ENCODE measurements around the gene EZH1.
A peak's percentile ranks its signal among the peaks of the same experiment; 100 is the strongest.
"Not testable (repeated sequence)": the region's sequence is repeated elsewhere in the genome, so short reads cannot be mapped to it uniquely, and the experiment has no call there.

The EZH1 gene

GRCh38 chr17:42667088-42667951, 77.5 kb downstream of the EZH1 start:
- DNase-seq (ENCODE audit: low spot score) = peak; percentile 88

GRCh38 chr17:42666126-42666525, 78.7 kb downstream of the EZH1 start:
- DNase-seq (ENCODE audit: low spot score) = not testable (repeated sequence)

- DNase-seq (ENCODE audit: low spot score) = no peak
Measured at GRCh38 chr17:42665581-42666001, 79.2 kb downstream of the EZH1 start.

- peak; percentile 50 for DNase-seq (ENCODE audit: low spot score)
Measured at GRCh38 chr17:42660692-42661345, 84.0 kb downstream of the EZH1 start.

GRCh38 chr17:42659932-42660274, 84.9 kb downstream of the EZH1 start:
- DNase-seq (ENCODE audit: low spot score) = not testable (repeated sequence)

GRCh38 chr17:42659079-42659931, 85.5 kb downstream of the EZH1 start, which contains the start of gene TUBG2:
Gene TUBG2 (plus strand): TSS chr17:42659284. CDS start chr17:42659504, 220 bp downstream.
- peak; percentile 89 for DNase-seq (ENCODE audit: low spot score)

- no peak for DNase-seq (ENCODE audit: low spot score)
Measured at GRCh38 chr17:42657824-42658588, 86.8 kb downstream of the EZH1 start.

- DNase-seq (ENCODE audit: low spot score) = peak; percentile 69
Measured at GRCh38 chr17:42655528-42655927, 89.3 kb downstream of the EZH1 start.

GRCh38 chr17:42653179-42654124, 91.4 kb downstream of the EZH1 start:
- no peak for DNase-seq (ENCODE audit: low spot score)

- DNase-seq (ENCODE audit: low spot score) = no peak
Measured at GRCh38 chr17:42651392-42651791, 93.4 kb downstream of the EZH1 start.
